HepG2 (cell line): ENCODE data around the gene EGR4. TPM values are rescaled to one million over a fixed set of nuclear protein-coding genes. Genes with fewer than 3 reads are reported as not detected.
A peak's percentile ranks its signal among the peaks of the same experiment; 100 is the strongest.

Experiments
- ARNT2 ChIP-seq: sonication (generic); formaldehyde crosslinking; IDR thresholded peaks from 2 replicates; pipeline ENCODE4 v1.8.0; 2022; ENCODE audit warnings: mild to moderate bottlenecking, low read depth, missing genetic modification reagents, moderate library complexity
- ATF3 ChIP-seq: sonication (generic); formaldehyde crosslinking; IDR thresholded peaks from 2 replicates; pipeline ENCODE4 v1.4.0; 2020; ENCODE audit warnings: missing genetic modification reagents
- BRD4 ChIP-seq: sonication (generic); formaldehyde crosslinking; IDR thresholded peaks from 2 replicates; pipeline ENCODE4 v1.4.0; 2020; ENCODE audit warnings: missing genetic modification reagents
- DRAP1 ChIP-seq: IDR thresholded peaks from 2 replicates; pipeline ENCODE4 v1.6.1; 2016; ENCODE audit warnings: missing genetic modification reagents, missing compliant biosample characterization
- ERF ChIP-seq: IDR thresholded peaks from 2 replicates; pipeline ENCODE4 v1.6.1; 2018; ENCODE audit warnings: missing biosample characterization, missing genetic modification reagents
- HMGXB3 ChIP-seq: sonication (generic); formaldehyde crosslinking; IDR thresholded peaks from 2 replicates; pipeline ENCODE4 v1.4.0; 2020; ENCODE audit warnings: missing genetic modification reagents, borderline replicate concordance
- JDP2 ChIP-seq: sonication (generic); formaldehyde crosslinking; IDR thresholded peaks from 2 replicates; pipeline ENCODE4 v1.8.1; 2022; ENCODE audit warnings: missing genetic modification reagents, borderline replicate concordance
- LBX2 ChIP-seq: sonication (generic); formaldehyde crosslinking; IDR thresholded peaks from 2 replicates; pipeline ENCODE4 v1.5.0; 2020; ENCODE audit warnings: missing genetic modification reagents, mild to moderate bottlenecking, borderline replicate concordance
- MYC ChIP-seq: sonication (generic); formaldehyde crosslinking; IDR thresholded peaks from 2 replicates; pipeline ENCODE4 v1.9.0; 2021; ENCODE audit warnings: missing genetic modification reagents, borderline replicate concordance
- PAWR ChIP-seq: sonication (generic); formaldehyde crosslinking; IDR thresholded peaks from 2 replicates; pipeline ENCODE4 v1.4.0; 2020; ENCODE audit warnings: missing genetic modification reagents, mild to moderate bottlenecking, borderline replicate concordance
- PLSCR1 ChIP-seq: sonication (generic); formaldehyde crosslinking; IDR thresholded peaks from 2 replicates; pipeline ENCODE4 v1.5.0; 2020; ENCODE audit warnings: missing genetic modification reagents, mild to moderate bottlenecking, borderline replicate concordance
- SNAI1 ChIP-seq: sonication (generic); formaldehyde crosslinking; IDR thresholded peaks from 2 replicates; pipeline ENCODE4 v1.5.0; 2020; ENCODE audit warnings: mild to moderate bottlenecking, missing genetic modification reagents, borderline replicate concordance
- SP5 ChIP-seq: IDR thresholded peaks from 2 replicates; pipeline ENCODE4 v1.6.1; 2016; ENCODE audit warnings: low read depth, borderline replicate concordance
- ZHX1 ChIP-seq: sonication (generic); formaldehyde crosslinking; IDR thresholded peaks from 2 replicates; pipeline ENCODE4 v1.8.1; 2022; ENCODE audit warnings: low read depth, mild to moderate bottlenecking, missing genetic modification reagents
- ZNF225 ChIP-seq: sonication (generic); formaldehyde crosslinking; IDR thresholded peaks from 2 replicates; pipeline ENCODE4 v1.4.0; 2020; ENCODE audit warnings: mild to moderate bottlenecking, missing genetic modification reagents
- ZNF496 ChIP-seq: sonication (generic); formaldehyde crosslinking; IDR thresholded peaks from 2 replicates; pipeline ENCODE4 v1.8.1; 2023; ENCODE audit warnings: mild to moderate bottlenecking, moderate library complexity, missing genetic modification reagents; ENCODE audit not compliant: insufficient replicate concordance
- ZNF749 ChIP-seq: sonication (generic); formaldehyde crosslinking; IDR thresholded peaks from 2 replicates; pipeline ENCODE4 v1.8.0; 2022; ENCODE audit warnings: mild to moderate bottlenecking, missing genetic modification reagents, moderate library complexity, borderline replicate concordance
- polyA plus RNA-seq, 8 experiments: library from polyadenylated mRNA; depleted of rRNA in 3 of 8; stranded (reverse) in 7 of 8; unstranded in 1 of 8; fragments of >200 nt; fragmentation: Illumina TruSeq in 4 of 8; extraction: Trizol in 4 of 8; gene quantifications; 2 replicates each; pipeline versions ENCODE4 v1.2.1 to v1.2.3, GENCODE V29; 2011 to 2016; ENCODE audit warnings: low read depth in 4 of 8, missing spikeins in 1 of 8, mixed read lengths in 1 of 8; ENCODE audit not compliant: insufficient read depth in 1 of 8
- total RNA-seq, 5 experiments: library from RNA; depleted of rRNA; stranded (reverse); fragments of >200 nt; fragmentation: Illumina TruSeq; extraction: Trizol; gene quantifications; 2 replicates each; pipeline ENCODE4 v1.2.3, GENCODE V29; 2016; ENCODE audit warnings: low read depth in 1 of 5

EGR4 gene
- total and polyA plus RNA-seq, 2 of the 13 experiments (the other 11 are each of a cell fraction or from before 2014, with no cell fraction given), result not detected

GRCh38 chr2:73284296-73285158 lies 8.8 kb downstream of the EGR4 start, which contains the start of gene FBXO41 (continued):
- TF ChIP-seq SP5 (CRISPR knock-in tag) (peak; percentile 86), PLSCR1 (CRISPR knock-in tag) (no peak), ATF3 (CRISPR knock-in tag) (no peak), SNAI1 (peak; percentile 83), ERF (CRISPR knock-in tag) (no peak), ZHX1 (CRISPR knock-in tag) (no peak), MYC (peak; percentile 83), ZNF496 (no peak), JDP2 (CRISPR knock-in tag) (no peak), ZNF749 (CRISPR knock-in tag) (no peak), HMGXB3 (CRISPR knock-in tag) (no peak), ARNT2 (peak; percentile 35; the same call in 1 of the 2 replicates), PAWR (CRISPR knock-in tag) (no peak), ZNF225 (CRISPR knock-in tag) (peak; percentile 30; the same call in 1 of the 2 replicates), LBX2 (no peak), DRAP1 (CRISPR knock-in tag) (no peak), BRD4 (CRISPR knock-in tag) (0 out of 2 replicates have a peak, but pooled peaks have one; percentile 54)
